Measurements from ENCODE around the gene KRT73.

KRT73 gene

DNA sequence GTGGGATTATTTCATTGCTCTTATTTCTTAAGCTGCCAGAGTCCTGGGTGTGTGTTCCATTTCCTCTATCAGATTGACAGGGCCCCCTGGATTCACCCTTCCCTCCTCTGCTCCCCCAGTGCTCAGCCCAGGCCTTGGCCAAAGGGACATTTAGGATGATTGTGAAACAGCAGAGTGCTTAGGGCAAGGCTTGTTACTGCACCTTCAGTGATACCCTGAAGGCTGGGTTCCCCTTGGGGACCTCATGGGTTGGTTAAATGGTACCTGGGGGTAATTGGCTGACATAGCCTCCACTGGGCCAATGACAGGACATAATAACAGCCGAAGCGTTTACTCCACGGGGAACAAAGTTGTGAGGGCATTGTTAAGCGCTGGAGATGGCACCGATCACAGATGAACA, 15.8 kb downstream of the KRT73 start:
- in situ Hi-C loops (cut with MboI; ENCODE audit: low sequenced_read_pairs): no loop called here

DNA sequence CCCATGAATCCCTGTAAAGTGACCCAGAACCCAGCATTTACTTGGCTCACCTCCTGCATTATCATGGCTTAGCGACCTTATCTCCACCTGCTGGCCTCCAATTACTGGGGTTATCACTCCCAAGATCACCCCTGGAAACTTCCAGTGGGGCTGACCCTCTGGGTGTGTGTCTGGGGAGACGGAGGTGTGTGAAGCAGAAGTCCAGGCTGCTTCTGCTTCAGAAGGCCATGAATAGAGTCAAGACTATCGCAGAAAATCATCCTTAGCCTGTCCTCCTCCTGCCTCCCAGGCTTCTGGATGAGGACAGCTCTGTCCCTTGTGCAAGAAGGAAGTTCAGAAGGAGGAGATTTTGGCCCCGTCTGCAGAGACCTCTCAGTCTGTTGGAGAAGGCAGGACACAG, 16.7 kb downstream of the KRT73 start:
- in situ Hi-C loops (cut with MboI; ENCODE audit: low sequenced_read_pairs): no loop called here

DNA sequence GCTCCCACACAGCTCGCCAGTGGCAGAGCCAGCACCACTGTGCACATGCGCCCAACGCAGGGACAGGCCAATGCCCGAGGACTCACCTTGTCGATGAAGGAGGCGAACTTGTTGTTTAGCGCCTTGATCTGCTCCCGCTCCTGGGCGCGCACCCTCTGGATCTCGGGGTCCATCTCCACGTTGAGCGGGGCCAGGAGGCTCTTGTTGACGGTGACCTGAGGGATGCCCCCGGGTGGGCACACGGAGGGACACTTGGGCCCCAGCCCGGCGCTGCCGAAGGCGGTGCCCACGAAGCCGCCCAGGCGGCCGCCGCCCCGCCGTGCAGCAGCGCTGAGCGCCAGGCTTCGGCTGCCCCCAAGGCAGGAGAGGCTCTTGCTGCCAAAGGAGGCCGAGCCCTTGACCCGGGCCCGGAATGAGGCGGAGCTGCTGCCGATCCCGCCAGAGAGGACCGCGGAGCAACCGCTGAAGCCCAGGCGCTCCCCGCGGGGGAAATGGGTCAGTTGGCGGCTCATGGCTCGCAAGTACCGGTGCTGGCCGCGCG, 17.3 kb downstream of the KRT73 start, which contains the start of gene KRT72:
KRT72 (minus strand) TSS at position 523 of the 541 bp plus-strand sequence; CDS start at position 512, 11 bp downstream.
- in situ Hi-C loops (cut with MboI; ENCODE audit: low sequenced_read_pairs): no loop called here

DNA sequence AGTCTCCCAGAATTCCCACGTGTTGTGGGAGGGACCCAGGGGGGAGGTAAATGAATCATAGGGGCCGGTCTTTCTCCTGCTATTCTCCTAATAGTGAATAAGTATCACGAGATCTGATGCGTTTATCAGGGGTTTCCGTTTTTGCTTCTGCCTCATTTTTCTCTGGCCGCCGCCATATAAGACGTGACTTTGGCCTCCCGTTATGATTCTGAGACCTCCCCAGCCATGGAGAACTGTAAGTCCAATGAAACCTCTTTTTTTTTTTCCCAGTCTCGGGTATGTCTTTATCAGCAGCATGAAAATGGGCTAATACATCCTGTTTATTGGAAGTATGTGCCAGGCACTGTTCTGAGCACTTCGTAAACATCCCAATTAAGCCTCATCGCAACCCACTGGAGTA, 17.9 kb downstream of the KRT73 start:
- in situ Hi-C loops (cut with MboI; ENCODE audit: low sequenced_read_pairs): no loop called here

GRCh38 chr12:52600071-52600470, 18.3 kb downstream of the KRT73 start:
- in situ Hi-C loops (cut with MboI; ENCODE audit: low sequenced_read_pairs): no loop called here

GRCh38 chr12:52598966-52599365, 19.4 kb downstream of the KRT73 start:
- in situ Hi-C loops (cut with MboI; ENCODE audit: low sequenced_read_pairs): loop anchor here (25.0 kb wide), 1 partner anchor 388 kb away; no protein-coding TSS in a partner anchor

DNA sequence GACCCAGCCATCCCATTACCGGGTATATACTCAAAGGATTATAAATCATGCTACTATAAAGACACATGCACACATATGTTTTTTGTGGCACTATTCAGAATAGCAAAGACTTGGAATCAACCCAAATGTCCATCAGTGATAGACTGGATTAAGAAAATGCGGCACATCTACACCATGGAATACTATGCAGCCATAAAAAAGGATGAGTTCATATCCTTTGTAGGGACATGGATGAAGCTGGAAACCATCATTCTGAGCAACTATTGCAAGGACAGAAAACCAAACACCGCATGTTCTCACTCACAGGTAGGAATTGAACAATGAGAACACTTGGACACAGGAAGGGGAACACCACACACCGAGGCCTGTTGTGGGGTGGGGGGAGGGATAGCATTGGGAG, 24.1 kb downstream of the KRT73 start:
- in situ Hi-C loops (cut with MboI; ENCODE audit: low sequenced_read_pairs): loop anchor here (25.0 kb wide), 1 partner anchor 393 kb away; no protein-coding TSS in a partner anchor

- in situ Hi-C loops (cut with MboI; ENCODE audit: low sequenced_read_pairs): loop anchor here (25.0 kb wide), 1 partner anchor 396 kb away; no protein-coding TSS in a partner anchor
Measured at GRCh38 chr12:52591521-52591920, 26.8 kb downstream of the KRT73 start.

- in situ Hi-C loops (cut with MboI; ENCODE audit: low sequenced_read_pairs): loop anchor here (25.0 kb wide), 1 partner anchor 397 kb away; no protein-coding TSS in a partner anchor
Measured at GRCh38 chr12:52590021-52590420, 28.3 kb downstream of the KRT73 start.

GRCh38 chr12:52587563-52587962, 30.8 kb downstream of the KRT73 start:
- in situ Hi-C loops (cut with MboI; ENCODE audit: low sequenced_read_pairs): loop anchor here (25.0 kb wide), 1 partner anchor 400 kb away; no protein-coding TSS in a partner anchor

DNA sequence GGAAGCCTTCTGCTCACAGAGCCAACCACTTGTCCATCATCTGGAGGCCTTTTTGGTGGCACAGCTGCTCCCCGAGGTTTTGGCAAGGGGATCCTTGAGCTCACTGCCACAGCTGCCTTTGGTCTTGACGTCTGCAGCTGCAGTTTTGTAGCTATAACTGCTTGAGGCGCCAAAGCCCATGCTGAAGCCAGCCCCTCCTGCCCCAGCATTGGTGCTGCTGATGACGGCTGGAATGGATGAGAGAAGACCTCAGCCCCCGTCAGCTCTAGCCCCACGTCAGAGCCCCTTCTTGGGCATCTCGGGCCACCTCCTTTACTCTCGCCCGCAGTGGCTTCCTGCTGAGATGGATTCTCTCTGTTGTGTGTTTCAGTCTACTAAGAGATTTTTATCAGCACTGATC, 32.4 kb downstream of the KRT73 start:
- in situ Hi-C loops (cut with MboI; ENCODE audit: low sequenced_read_pairs): loop anchor here (25.0 kb wide), 1 partner anchor 401 kb away; no protein-coding TSS in a partner anchor

DNA sequence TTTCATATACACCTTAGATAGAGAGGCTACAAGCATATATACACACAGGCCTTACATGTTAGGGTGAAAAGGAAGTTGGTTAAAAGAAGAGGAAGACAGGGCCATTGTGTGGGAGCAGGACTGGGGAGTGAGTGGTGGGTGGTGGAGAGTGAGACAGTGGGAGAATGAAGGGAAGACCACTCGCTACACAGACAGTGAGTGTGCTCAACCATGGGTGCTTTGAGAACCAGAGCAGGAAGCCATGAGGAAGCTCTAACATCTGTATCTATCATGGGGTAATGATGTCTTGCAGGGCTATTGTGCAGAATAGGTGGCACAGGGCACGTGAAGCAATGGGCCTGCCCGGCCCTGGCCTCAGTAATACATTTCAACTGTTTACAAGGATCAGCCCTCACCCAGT, 33.3 kb downstream of the KRT73 start:
- in situ Hi-C loops (cut with MboI; ENCODE audit: low sequenced_read_pairs): loop anchor here (25.0 kb wide), 1 partner anchor 402 kb away; no protein-coding TSS in a partner anchor

DNA sequence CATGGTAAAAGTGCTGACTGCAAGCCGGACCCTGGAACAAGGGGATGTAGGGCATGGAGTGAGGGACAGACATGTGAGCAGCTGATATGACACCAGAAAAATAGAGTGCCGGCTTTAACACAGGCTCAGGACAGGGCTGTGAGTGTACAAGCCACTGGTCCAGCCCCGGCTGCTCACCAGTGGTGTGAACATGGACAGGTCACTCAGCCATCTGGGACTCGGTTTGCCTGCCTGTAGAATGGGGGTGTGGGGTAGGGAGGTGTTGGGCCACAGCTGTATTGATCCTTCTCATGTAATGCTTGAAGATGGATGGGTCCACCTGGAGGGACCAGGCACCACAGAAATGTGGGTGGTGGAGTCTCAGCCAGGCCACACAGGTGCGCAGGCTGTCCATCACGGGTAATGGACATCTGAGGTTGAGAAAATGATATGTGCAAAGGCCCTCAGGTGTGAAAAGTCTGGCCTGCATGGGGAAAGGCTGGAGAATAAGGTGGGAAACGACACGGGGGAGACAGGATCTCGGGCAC, 34.1 kb downstream of the KRT73 start:
- in situ Hi-C loops (cut with MboI; ENCODE audit: low sequenced_read_pairs): loop anchor here (5.0 to 25.0 kb wide), 2 partner anchors 283 to 403 kb away; no protein-coding TSS in a partner anchor

DNA sequence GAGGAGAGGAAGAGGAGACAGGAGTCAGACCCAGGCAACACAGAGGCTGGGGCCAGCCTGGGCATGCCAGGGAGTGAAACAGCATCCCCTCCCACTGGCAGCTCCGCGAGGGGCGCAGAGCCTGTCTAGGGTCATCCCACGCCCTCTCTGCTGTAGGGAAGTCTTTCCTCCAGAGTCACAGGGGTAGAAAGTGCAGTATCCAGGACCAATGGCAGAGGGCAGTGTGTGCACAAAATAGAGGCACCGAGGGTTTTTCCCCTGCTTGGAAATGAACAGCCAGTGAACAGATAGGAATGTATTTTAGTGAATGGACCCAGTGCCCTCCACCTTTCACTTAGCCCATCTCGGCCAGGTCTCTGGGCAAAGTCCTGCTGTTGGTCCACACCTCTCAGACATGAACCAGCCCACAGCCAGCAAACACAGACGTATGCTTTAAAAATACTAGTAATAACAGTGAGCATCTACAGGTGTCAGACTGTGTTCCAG, 35.3 kb downstream of the KRT73 start:
- in situ Hi-C loops (cut with MboI; ENCODE audit: low sequenced_read_pairs): loop anchor here (5.0 to 25.0 kb wide), 2 partner anchors 284 to 404 kb away; no protein-coding TSS in a partner anchor

GRCh38 chr12:52582486-52582885, 35.9 kb downstream of the KRT73 start:
- in situ Hi-C loops (cut with MboI; ENCODE audit: low sequenced_read_pairs): loop anchor here (5.0 to 25.0 kb wide), 2 partner anchors 285 to 405 kb away; no protein-coding TSS in a partner anchor

DNA sequence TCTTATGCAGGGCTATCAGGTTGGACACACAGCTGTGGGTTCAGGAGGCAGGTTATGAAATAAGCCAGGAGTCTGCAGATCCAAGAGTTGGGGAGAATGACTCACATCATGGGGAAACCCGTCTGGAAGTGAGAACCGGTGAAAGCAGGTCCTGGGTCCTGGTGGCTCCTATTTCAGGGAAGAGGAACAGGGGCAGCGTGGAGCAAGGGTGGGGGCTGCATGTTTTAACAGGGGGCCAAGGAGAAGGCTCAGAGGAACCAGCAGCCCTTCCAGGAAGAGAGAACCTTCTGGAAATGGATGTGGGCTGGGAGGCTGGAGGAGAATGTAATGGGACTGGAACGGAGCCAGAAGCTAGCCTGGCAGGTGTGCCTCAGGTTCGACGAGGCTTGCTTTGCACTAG, 36.9 kb downstream of the KRT73 start:
- in situ Hi-C loops (cut with MboI; ENCODE audit: low sequenced_read_pairs): loop anchor here (5.0 to 25.0 kb wide), 2 partner anchors 286 to 406 kb away; no protein-coding TSS in a partner anchor

- in situ Hi-C loops (cut with MboI; ENCODE audit: low sequenced_read_pairs): loop anchor here (5.0 to 25.0 kb wide), 2 partner anchors 286 to 406 kb away; no protein-coding TSS in a partner anchor
Measured at GRCh38 chr12:52581066-52581465, 37.3 kb downstream of the KRT73 start.

DNA sequence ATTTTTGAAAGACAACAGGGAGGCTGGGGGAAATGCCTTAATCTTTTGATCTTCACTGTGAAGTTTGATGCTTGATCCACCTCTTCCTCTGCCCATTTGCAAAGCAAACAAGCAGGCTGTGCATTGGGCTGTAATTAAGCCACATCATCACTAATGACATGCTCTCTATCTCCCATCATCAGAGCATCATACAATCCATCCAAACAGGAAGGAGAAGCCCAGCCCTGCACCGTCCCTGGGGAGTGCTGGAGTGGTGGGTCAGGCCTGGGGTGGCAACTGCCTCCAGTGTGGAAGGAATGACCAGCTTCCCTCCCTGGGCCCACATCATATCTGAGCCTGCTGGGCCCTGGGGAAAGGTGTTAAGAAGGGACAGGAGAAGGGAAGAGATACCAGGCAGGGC, 37.9 kb downstream of the KRT73 start:
- in situ Hi-C loops (cut with MboI; ENCODE audit: low sequenced_read_pairs): loop anchor here (5.0 to 25.0 kb wide), 2 partner anchors 287 to 407 kb away; no protein-coding TSS in a partner anchor

DNA sequence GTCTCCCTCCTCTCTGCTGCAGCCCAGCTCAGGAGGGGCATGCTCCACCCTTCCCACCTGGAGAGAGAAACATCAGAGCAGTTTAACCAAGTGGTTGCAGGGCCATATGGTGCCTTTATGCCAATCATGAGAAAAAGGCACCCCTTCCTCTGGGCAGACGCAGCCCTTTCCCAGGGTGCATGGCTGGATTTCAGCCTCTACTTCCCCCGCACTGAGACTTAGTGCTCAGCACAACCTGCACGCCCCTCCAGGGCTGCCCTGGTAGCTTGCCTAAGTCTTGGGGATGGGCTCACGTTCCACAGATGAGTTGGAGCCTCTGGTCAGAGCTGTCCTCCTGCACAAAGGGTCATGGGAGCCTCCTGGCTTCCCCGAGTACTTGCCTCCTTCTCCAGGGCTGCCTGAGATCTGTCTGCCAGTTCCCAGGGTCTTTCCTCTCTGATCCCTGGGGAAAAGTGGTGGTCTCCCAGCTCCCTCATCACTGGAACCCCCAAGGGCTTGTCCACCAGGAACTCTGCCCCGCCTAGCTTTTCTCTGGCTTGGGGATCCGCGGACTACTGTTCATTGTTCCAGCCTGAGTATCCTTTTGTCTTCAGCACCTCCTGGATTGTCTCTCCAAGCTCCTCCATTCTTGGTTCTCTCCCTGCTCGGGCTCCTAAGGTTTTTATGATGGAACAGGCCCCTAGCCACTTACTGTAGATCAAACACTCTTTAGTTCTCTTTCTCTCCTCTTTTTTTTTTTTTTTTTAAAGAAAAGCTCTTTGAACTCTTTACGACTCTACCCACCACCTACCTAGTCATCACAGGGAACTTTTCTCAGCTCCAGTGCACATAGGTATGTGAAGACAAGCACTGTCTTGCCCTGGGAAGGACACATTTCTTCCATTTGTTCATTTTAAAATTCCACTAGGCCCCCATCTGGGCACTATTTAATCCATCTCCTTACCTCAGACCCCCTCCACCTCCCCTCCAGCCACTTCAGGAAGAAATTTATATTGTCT, 38.6 kb downstream of the KRT73 start:
- in situ Hi-C loops (cut with MboI; ENCODE audit: low sequenced_read_pairs): loop anchor here (5.0 to 25.0 kb wide), 2 partner anchors 288 to 408 kb away; no protein-coding TSS in a partner anchor

DNA sequence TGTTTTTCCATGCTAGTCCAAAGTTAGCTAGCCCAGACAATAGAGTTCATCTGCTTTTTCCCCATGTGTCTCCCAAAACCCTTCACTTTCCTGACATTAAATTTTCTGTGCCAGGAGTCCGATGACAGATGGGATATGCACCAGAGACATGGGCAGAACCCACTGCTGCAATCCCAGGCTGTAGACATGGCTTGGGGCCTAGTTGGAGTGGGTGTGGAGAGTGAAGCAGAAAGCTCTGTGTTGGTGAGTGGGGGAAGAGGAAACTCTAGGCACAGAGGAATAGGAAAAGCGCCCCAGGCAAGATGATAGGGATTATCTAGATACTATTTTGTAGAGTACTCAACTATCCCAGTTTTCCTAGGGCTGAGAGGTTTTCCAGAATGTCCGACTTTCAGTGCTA, 39.9 kb downstream of the KRT73 start:
- in situ Hi-C loops (cut with MboI; ENCODE audit: low sequenced_read_pairs): loop anchor here (25.0 kb wide), 1 partner anchor 409 kb away; no protein-coding TSS in a partner anchor

All from HL-60/S4 treated with phorbol 12-myristate 13-acetate at 8.2 ng/mL for 4 days and 3 days (cell line).